ENCODE measurements around the gene TMED3.
A peak's percentile ranks its signal among the peaks of the same experiment; 100 is the strongest.

Gene TMED3

GRCh38 chr15:79321876-79322275, 11.0 kb downstream of the TMED3 start:
- no peak for DNase-seq (ENCODE audit: low read depth)
- H3K4me3 ChIP-seq (ENCODE audit: low read length), result no peak overlapping the region
- no peaks in the 10 kb centered on the region for H3K4me1 ChIP-seq (ENCODE audit: control insufficient read depth, insufficient read depth, low read length)
- H3K27me3 ChIP-seq (replicated peaks; ENCODE audit: control insufficient read depth, insufficient read depth, low read length), result no peaks in the 10 kb centered on the region
- H3K36me3 ChIP-seq (ENCODE audit: control insufficient read depth, insufficient read depth, low read length, severe bottlenecking), result peaks cover 73% of the 10 kb centered on the region
- no peaks in the 10 kb centered on the region for H3K9me3 ChIP-seq (ENCODE audit: control insufficient read depth, low read length)
- no peak overlapping the region for H3K9ac ChIP-seq (ENCODE audit: low read length)

DNA sequence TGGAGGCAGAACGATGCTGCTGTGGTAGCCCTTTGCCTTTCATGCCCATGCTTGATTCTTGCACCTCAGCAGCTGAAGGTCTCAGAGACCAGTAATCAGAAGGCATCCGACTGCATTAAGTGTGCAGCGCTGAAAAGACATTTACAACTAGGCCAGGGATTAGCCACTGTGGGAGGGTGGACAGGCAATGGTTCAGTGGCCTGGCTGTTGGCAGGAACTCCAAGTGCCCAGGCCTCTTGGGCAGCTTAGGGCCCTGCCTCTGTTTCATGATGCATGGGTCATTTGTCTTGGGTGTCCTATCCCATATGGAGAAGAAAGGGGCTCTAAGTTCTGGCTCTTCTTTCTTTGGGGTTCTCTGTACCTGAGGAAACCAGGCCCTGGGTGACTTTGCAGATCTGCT, 11.4 kb downstream of the TMED3 start:
- H3K27me3 ChIP-seq (replicated peaks; ENCODE audit: control insufficient read depth, insufficient read depth, low read length), result no peaks in the 10 kb centered on the region
- peaks cover 68% of the 10 kb centered on the region for H3K36me3 ChIP-seq (ENCODE audit: control insufficient read depth, insufficient read depth, low read length, severe bottlenecking)

GRCh38 chr15:79322945-79323344, 12.0 kb downstream of the TMED3 start:
- Histone ChIP-seq H3K27me3 (replicated peaks; ENCODE audit: control insufficient read depth, insufficient read depth, low read length) (no peaks in the 10 kb centered on the region), H3K9ac (ENCODE audit: low read length) (no peak overlapping the region), H3K9me3 (ENCODE audit: control insufficient read depth, low read length) (no peaks in the 10 kb centered on the region), H3K36me3 (ENCODE audit: control insufficient read depth, insufficient read depth, low read length, severe bottlenecking) (peaks cover 62% of the 10 kb centered on the region), H3K4me1 (ENCODE audit: control insufficient read depth, insufficient read depth, low read length) (no peaks in the 10 kb centered on the region), H3K4me3 (ENCODE audit: low read length) (no peak overlapping the region)
- no peak for DNase-seq (ENCODE audit: low read depth)

More for the DNA sequence above, 11.4 kb downstream of the TMED3 start:
- Histone ChIP-seq H3K9ac (ENCODE audit: low read length) (no peak overlapping the region), H3K4me1 (ENCODE audit: control insufficient read depth, insufficient read depth, low read length) (no peaks in the 10 kb centered on the region), H3K9me3 (ENCODE audit: control insufficient read depth, low read length) (no peaks in the 10 kb centered on the region), H3K4me3 (ENCODE audit: low read length) (no peak overlapping the region)
- no peak for DNase-seq (ENCODE audit: low read depth)

DNA sequence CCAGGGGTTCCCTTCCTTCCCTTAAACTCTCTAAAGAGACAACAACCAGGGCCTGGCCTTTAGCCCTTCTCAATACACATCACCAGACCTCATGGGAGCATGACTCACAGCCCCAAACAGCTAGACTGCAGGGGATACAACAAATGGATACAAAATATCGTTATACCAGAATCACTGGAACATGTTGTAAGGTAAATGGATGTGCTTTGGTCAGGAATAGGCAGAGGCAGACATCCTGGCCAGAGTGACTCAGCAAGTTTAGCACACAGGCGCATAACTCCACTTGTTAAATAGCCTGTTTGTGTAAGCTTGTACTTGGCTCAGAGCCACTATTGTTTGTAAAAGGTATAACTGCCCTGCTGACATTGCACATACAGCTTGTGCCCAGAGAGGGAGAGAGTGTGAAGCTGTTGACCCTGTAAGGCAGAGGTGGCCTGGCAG, 18.3 kb downstream of the TMED3 start:
- peak; percentile 24 for DNase-seq (ENCODE audit: low read depth)
- Histone ChIP-seq H3K36me3 (ENCODE audit: control insufficient read depth, insufficient read depth, low read length, severe bottlenecking) (peaks cover 15% of the 10 kb centered on the region), H3K27me3 (replicated peaks; ENCODE audit: control insufficient read depth, insufficient read depth, low read length) (no peaks in the 10 kb centered on the region)

DNA sequence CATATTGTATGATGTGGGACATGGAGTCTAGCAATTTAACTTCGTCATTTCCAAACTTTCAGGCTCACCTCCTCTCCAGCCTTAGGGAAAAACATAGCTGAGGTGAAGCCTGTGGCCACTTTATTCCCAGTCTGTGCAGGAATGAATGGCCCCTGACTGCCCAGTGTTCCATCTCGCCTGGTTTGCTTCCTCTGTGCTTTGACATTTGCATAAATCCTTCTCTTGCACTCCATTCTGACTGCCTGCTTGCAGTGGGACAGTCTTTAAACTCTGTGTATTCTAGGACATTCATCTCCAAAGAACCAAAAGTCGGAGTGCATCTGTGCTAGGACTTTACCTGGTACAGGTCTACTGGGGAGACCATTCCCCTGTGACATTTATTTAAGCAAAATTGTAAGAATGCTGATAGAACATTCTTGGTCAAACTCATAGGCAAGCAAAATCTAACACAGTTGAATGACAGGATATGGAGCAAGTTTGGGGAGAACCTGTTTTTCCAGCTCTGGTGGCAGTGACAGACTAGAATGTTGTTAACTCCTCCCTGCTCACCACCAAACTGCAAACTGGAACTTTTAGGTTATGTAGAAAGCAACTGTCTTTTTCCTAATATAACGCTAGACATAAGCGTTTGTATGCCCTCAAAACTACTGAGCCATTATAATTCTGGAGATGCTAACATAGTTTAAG, 22.1 kb downstream of the TMED3 start:
- no peaks in the 10 kb centered on the region for H3K9me3 ChIP-seq (ENCODE audit: control insufficient read depth, low read length)
- no peak for DNase-seq (ENCODE audit: low read depth)
- no peaks in the 10 kb centered on the region for H3K36me3 ChIP-seq (ENCODE audit: control insufficient read depth, insufficient read depth, low read length, severe bottlenecking)
- H3K4me1 ChIP-seq (ENCODE audit: control insufficient read depth, insufficient read depth, low read length), result peaks cover 14% of the 10 kb centered on the region
- H3K9ac ChIP-seq (ENCODE audit: low read length), result no peak overlapping the region
- H3K4me3 ChIP-seq (ENCODE audit: low read length), result no peak overlapping the region
- no peaks in the 10 kb centered on the region for H3K27me3 ChIP-seq (replicated peaks; ENCODE audit: control insufficient read depth, insufficient read depth, low read length)

More for the DNA sequence above, 18.3 kb downstream of the TMED3 start:
- H3K4me3 ChIP-seq (ENCODE audit: low read length), result no peak overlapping the region
- H3K9me3 ChIP-seq (ENCODE audit: control insufficient read depth, low read length), result no peaks in the 10 kb centered on the region
- peaks cover 14% of the 10 kb centered on the region for H3K4me1 ChIP-seq (ENCODE audit: control insufficient read depth, insufficient read depth, low read length)
- H3K9ac ChIP-seq (ENCODE audit: low read length), result no peak overlapping the region

- Histone ChIP-seq H3K9me3 (ENCODE audit: control insufficient read depth, low read length) (no peaks in the 10 kb centered on the region), H3K27me3 (replicated peaks; ENCODE audit: control insufficient read depth, insufficient read depth, low read length) (no peaks in the 10 kb centered on the region)
These were observed 26.7 kb downstream of the TMED3 start for GRCh38 chr15:79337591-79337990.

DNA sequence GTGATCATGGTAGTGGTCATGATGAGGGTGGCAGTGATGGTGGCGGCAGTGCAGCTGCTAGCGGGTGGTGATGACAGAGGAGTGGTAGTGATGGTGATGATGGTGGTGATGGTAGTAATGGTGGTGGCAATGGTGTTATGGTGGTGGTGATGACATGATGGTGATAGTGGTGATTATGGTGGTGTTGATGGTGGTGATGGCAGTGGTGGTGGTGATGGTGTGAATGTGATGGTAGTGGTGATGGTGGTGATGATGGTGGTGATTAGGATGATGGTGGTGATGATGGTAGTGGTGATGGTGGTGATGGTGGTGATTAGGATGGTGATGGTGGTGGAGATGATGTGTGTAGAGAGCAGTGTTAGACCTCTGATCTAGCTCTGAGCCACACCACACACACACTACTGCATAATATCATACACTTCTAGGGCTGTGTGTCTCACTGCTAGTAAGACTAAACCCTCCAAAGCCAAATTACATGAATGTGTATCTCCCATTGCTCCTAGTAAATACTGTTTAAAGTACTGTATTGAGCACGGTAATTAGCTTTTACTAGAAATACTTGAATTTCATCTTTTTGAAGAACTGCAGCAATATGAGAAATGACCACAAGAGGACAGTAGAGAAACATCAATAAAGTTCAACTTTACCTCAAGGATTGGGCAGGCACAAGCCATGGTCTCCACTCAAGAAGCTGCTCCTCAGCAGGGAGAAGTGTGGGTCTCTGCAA, 28.8 kb downstream of the TMED3 start:
- Histone ChIP-seq H3K4me3 (ENCODE audit: low read length) (no peak overlapping the region), H3K9me3 (ENCODE audit: control insufficient read depth, low read length) (no peaks in the 10 kb centered on the region), H3K9ac (ENCODE audit: low read length) (no peak overlapping the region), H3K27me3 (replicated peaks; ENCODE audit: control insufficient read depth, insufficient read depth, low read length) (no peaks in the 10 kb centered on the region), H3K4me1 (ENCODE audit: control insufficient read depth, insufficient read depth, low read length) (no peaks in the 10 kb centered on the region), H3K36me3 (ENCODE audit: control insufficient read depth, insufficient read depth, low read length, severe bottlenecking) (no peaks in the 10 kb centered on the region)
- DNase-seq (ENCODE audit: low read depth), result peak; percentile 77

More at GRCh38 chr15:79337591-79337990, 26.7 kb downstream of the TMED3 start:
- Histone ChIP-seq H3K4me1 (ENCODE audit: control insufficient read depth, insufficient read depth, low read length) (no peaks in the 10 kb centered on the region), H3K36me3 (ENCODE audit: control insufficient read depth, insufficient read depth, low read length, severe bottlenecking) (no peaks in the 10 kb centered on the region), H3K4me3 (ENCODE audit: low read length) (no peak overlapping the region), H3K9ac (ENCODE audit: low read length) (no peak overlapping the region)
- DNase-seq (ENCODE audit: low read depth), result no peak

- no peaks in the 10 kb centered on the region for H3K36me3 ChIP-seq (ENCODE audit: control insufficient read depth, insufficient read depth, low read length, severe bottlenecking)
- H3K4me1 ChIP-seq (ENCODE audit: control insufficient read depth, insufficient read depth, low read length), result no peaks in the 10 kb centered on the region
- no peak overlapping the region for H3K4me3 ChIP-seq (ENCODE audit: low read length)
- no peak overlapping the region for H3K9ac ChIP-seq (ENCODE audit: low read length)
- no peaks in the 10 kb centered on the region for H3K9me3 ChIP-seq (ENCODE audit: control insufficient read depth, low read length)
- H3K27me3 ChIP-seq (replicated peaks; ENCODE audit: control insufficient read depth, insufficient read depth, low read length), result no peaks in the 10 kb centered on the region
- DNase-seq (ENCODE audit: low read depth), result no peak
These were observed 29.3 kb downstream of the TMED3 start for GRCh38 chr15:79340315-79340602.

DNA sequence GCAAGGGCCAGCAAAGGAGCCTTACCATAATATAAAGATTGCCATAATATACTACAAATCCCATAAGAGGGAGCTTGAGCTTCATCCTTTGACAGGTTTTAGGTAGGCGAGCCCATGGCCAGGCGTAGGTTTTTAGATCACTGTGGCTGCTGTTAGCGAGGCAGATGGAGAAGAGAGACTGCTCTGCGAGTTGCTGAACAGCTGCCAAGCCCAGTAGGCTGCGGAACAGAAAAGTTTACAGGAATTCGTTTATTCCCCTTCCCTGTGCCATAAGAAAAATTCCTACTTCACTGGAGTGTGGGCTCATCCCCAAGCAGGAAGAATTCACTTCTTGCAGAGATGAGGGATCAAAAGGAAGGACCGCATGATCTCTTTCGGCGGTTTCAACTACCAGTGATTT, 30.5 kb downstream of the TMED3 start:
- DNase-seq (ENCODE audit: low read depth), result no peak
- Histone ChIP-seq H3K9ac (ENCODE audit: low read length) (no peak overlapping the region), H3K27me3 (replicated peaks; ENCODE audit: control insufficient read depth, insufficient read depth, low read length) (no peaks in the 10 kb centered on the region), H3K4me1 (ENCODE audit: control insufficient read depth, insufficient read depth, low read length) (no peaks in the 10 kb centered on the region), H3K36me3 (ENCODE audit: control insufficient read depth, insufficient read depth, low read length, severe bottlenecking) (no peaks in the 10 kb centered on the region), H3K9me3 (ENCODE audit: control insufficient read depth, low read length) (no peaks in the 10 kb centered on the region), H3K4me3 (ENCODE audit: low read length) (no peak overlapping the region)

GRCh38 chr15:79349525-79349924, 38.6 kb downstream of the TMED3 start:
- no peaks in the 10 kb centered on the region for H3K4me1 ChIP-seq (ENCODE audit: control insufficient read depth, insufficient read depth, low read length)
- H3K9ac ChIP-seq (ENCODE audit: low read length), result no peak overlapping the region
- H3K27me3 ChIP-seq (replicated peaks; ENCODE audit: control insufficient read depth, insufficient read depth, low read length), result no peaks in the 10 kb centered on the region
- DNase-seq (ENCODE audit: low read depth), result no peak
- no peak overlapping the region for H3K4me3 ChIP-seq (ENCODE audit: low read length)
- no peaks in the 10 kb centered on the region for H3K9me3 ChIP-seq (ENCODE audit: control insufficient read depth, low read length)
- H3K36me3 ChIP-seq (ENCODE audit: control insufficient read depth, insufficient read depth, low read length, severe bottlenecking), result no peaks in the 10 kb centered on the region

DNA sequence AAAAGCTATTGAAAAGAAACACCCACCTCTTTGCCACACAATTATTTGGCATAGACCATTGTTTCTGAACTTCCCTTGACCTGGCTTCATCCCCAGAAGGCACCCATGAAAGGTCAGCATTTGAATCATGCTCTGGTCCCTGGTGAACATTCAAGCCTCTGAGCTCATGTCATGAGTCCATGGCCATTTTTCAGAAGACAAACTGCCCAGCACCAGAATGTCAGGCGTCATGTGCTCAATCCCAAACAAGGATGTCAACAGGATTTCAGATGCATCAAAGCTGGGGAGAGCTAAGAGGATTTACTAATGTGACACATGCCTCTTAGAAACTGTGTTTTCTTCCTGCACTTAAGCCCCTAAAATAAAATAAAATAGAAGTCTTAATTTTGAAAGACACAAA, 41.3 kb downstream of the TMED3 start:
- Histone ChIP-seq H3K4me1 (ENCODE audit: control insufficient read depth, insufficient read depth, low read length) (no peaks in the 10 kb centered on the region), H3K9me3 (ENCODE audit: control insufficient read depth, low read length) (no peaks in the 10 kb centered on the region), H3K36me3 (ENCODE audit: control insufficient read depth, insufficient read depth, low read length, severe bottlenecking) (no peaks in the 10 kb centered on the region), H3K4me3 (ENCODE audit: low read length) (no peak overlapping the region), H3K9ac (ENCODE audit: low read length) (no peak overlapping the region), H3K27me3 (replicated peaks; ENCODE audit: control insufficient read depth, insufficient read depth, low read length) (no peaks in the 10 kb centered on the region)
- DNase-seq (ENCODE audit: low read depth), result no peak
